ENCODE measurements around the gene IFTAP. TPM values are rescaled to one million over a fixed set of nuclear protein-coding genes. Genes with fewer than 3 reads are reported as not detected.

The IFTAP gene
- polyA plus RNA-seq, 1 of the 3 experiments (the other 2 are of a cell fraction): 21.8 TPM

DNA sequence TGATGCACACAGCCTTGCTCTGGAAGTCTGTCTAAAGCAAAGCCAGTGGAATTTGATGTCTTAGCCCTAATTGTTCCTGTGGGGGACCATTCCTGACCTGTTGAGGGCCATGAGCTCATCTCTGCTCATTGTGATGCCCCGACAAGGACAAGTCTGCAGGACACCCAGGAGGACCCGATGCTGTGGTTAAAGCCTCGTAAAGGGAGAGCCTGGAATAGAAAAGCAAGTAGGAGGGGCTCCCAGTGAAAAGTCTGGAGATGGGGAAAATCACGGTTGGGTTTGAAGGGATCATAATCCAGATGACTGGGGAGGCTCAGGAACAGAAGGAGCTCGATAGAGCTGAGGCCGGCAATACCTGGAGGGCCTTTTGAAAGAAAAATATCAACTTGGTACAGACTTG lies 102.2 kb downstream of the IFTAP start:
- H2AFZ ChIP-seq (ENCODE audit: low read depth): no peak overlapping the region
- TF ChIP-seq MEF2A (IDR thresholded peaks at IDR 0.05; ENCODE audit: borderline replicate concordance, low read depth) (no peak), EP300 (IDR thresholded peaks at IDR 0.05; ENCODE audit: borderline replicate concordance in 1 of 2, low read depth in 1 of 2, low read length in 1 of 2) (no peak), IRF3 (IDR thresholded peaks at IDR 0.05; ENCODE audit: low read depth, low read length) (no peak), FOXM1 (IDR thresholded peaks at IDR 0.05; ENCODE audit: low read depth) (no peak), POLR2AphosphoS5 (IDR thresholded peaks at IDR 0.05; ENCODE audit: low read depth, low read length) (no peak), NRF1 (IDR thresholded peaks at IDR 0.05; ENCODE audit: low read depth, low read length) (no peak), EZH2phosphoT487 (IDR thresholded peaks at IDR 0.05; ENCODE audit: borderline replicate concordance, low read depth) (no peak), NFIC (IDR thresholded peaks at IDR 0.05; ENCODE audit: borderline replicate concordance) (no peak), FOXJ3 (CRISPR knock-in tag; IDR thresholded peaks at IDR 0.05) (no peak), SMC3 (IDR thresholded peaks at IDR 0.05; ENCODE audit: low read depth, low read length) (no peak), GATA2 (CRISPR knock-in tag; IDR thresholded peaks at IDR 0.05) (no peak), SIN3A (IDR thresholded peaks at IDR 0.05; ENCODE audit: borderline replicate concordance, low read depth, low read length) (no peak), RXRA (IDR thresholded peaks at IDR 0.05; ENCODE audit: borderline replicate concordance, low read depth) (no peak)
- TF ChIP-seq, protein P1, sequence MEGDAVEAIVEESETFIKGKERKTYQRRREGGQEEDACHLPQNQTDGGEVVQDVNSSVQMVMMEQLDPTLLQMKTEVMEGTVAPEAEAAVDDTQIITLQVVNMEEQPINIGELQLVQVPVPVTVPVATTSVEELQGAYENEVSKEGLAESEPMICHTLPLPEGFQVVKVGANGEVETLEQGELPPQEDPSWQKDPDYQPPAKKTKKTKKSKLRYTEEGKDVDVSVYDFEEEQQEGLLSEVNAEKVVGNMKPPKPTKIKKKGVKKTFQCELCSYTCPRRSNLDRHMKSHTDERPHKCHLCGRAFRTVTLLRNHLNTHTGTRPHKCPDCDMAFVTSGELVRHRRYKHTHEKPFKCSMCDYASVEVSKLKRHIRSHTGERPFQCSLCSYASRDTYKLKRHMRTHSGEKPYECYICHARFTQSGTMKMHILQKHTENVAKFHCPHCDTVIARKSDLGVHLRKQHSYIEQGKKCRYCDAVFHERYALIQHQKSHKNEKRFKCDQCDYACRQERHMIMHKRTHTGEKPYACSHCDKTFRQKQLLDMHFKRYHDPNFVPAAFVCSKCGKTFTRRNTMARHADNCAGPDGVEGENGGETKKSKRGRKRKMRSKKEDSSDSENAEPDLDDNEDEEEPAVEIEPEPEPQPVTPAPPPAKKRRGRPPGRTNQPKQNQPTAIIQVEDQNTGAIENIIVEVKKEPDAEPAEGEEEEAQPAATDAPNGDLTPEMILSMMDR (IDR thresholded peaks at IDR 0.05): no peak
- H3K27ac ChIP-seq (ENCODE audit: low read depth in 2 of 2, low read length in 1 of 2): no peak overlapping the region
- no peaks in the 10 kb centered on the region for H3K36me3 ChIP-seq (replicated peaks in 1 of 2; ENCODE audit: control insufficient read depth in 1 of 2, insufficient read depth in 2 of 2, low read length in 1 of 2)
- POLR2A ChIA-PET: no interaction called here
- H3K27me3 ChIP-seq (ENCODE audit: insufficient read depth): peaks cover 5% of the 10 kb centered on the region; the same call in 1 of the 2 replicates
- no peak overlapping the region for H3K4me2 ChIP-seq
- H3F3A ChIP-seq (replicated peaks; ENCODE audit: insufficient read depth): no peaks in the 10 kb centered on the region
- WGBS (ENCODE audit: low lambda C conversion rate): 67% methylated on average over 6 of the region's 6 CpGs
- no peaks in the 10 kb centered on the region for H3K9me2 ChIP-seq
- H4K20me1 ChIP-seq (ENCODE audit: insufficient read depth): no peaks in the 10 kb centered on the region
- H3K79me2 ChIP-seq (ENCODE audit: insufficient read depth): no peaks in the 10 kb centered on the region
- H3K4me3 ChIP-seq (ENCODE audit: low read depth in 2 of 2, low read length in 1 of 2): no peak overlapping the region
- H3K9ac ChIP-seq: no peak overlapping the region
- no peak for DNase-seq
- CTCF ChIA-PET: interaction anchor here (1.3 to 2.1 kb wide), 3 partner anchors 11 to 51 kb away, joined by 3 to 22 read pairs (median 4); no protein-coding TSS in a partner anchor
- H3K4me1 ChIP-seq (ENCODE audit: control insufficient read depth in 1 of 2, insufficient read depth in 2 of 2, low read depth in 1 of 2, low read length in 1 of 2): no peaks in the 10 kb centered on the region; a peak in 2 of 4 replicates
- no peaks in the 10 kb centered on the region for H3K9me3 ChIP-seq

GRCh38 chr11:36699271-36699670 lies 105.0 kb downstream of the IFTAP start:
- Histone ChIP-seq H3K9ac (no peak overlapping the region), H3K4me1 (ENCODE audit: control insufficient read depth in 1 of 2, insufficient read depth in 2 of 2, low read depth in 1 of 2, low read length in 1 of 2) (peaks cover 0 to 3% of the 10 kb centered on the region in 2 experiments; a peak in 2 of 4 replicates), H3K9me3 (no peaks in the 10 kb centered on the region), H2AFZ (ENCODE audit: low read depth) (no peak overlapping the region), H3K79me2 (ENCODE audit: insufficient read depth) (no peaks in the 10 kb centered on the region), H4K20me1 (ENCODE audit: insufficient read depth) (no peaks in the 10 kb centered on the region), H3K36me3 (replicated peaks in 1 of 2; ENCODE audit: control insufficient read depth in 1 of 2, insufficient read depth in 2 of 2, low read length in 1 of 2) (no peaks in the 10 kb centered on the region), H3K4me3 (ENCODE audit: low read depth in 2 of 2, low read length in 1 of 2) (no peak overlapping the region), H3F3A (replicated peaks; ENCODE audit: insufficient read depth) (no peaks in the 10 kb centered on the region), H3K27me3 (ENCODE audit: insufficient read depth) (peaks cover 5% of the 10 kb centered on the region; the same call in 1 of the 2 replicates), H3K27ac (ENCODE audit: low read depth in 2 of 2, low read length in 1 of 2) (no peak overlapping the region), H3K4me2 (no peak overlapping the region), H3K9me2 (no peaks in the 10 kb centered on the region)
- 70% methylated on average over 6 of the region's 6 CpGs for WGBS (ENCODE audit: low lambda C conversion rate)
- no peak for DNase-seq
- ChIA-PET POLR2A (no interaction called here), CTCF (interaction anchor here (8.0 kb wide), 1 partner anchor 51 kb away, joined by 290 read pairs; no protein-coding TSS in a partner anchor)
- TF ChIP-seq ELF1 (IDR thresholded peaks at IDR 0.05): no peak
- TF ChIP-seq RAD21 (IDR thresholded peaks at IDR 0.05; ENCODE audit: low read length): no peak
- TF ChIP-seq, protein P2, sequence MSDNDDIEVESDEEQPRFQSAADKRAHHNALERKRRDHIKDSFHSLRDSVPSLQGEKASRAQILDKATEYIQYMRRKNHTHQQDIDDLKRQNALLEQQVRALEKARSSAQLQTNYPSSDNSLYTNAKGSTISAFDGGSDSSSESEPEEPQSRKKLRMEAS (IDR thresholded peaks at IDR 0.05; ENCODE audit: low read depth): no peak
- no peak for TF ChIP-seq SMC3 (IDR thresholded peaks at IDR 0.05; ENCODE audit: low read depth, low read length)
- no peak for TF ChIP-seq CHD2 (IDR thresholded peaks at IDR 0.05; ENCODE audit: low read length, partially characterized antibody)
- TF ChIP-seq SIN3A (IDR thresholded peaks at IDR 0.05; ENCODE audit: borderline replicate concordance, low read depth, low read length): no peak
- TF ChIP-seq RXRA (IDR thresholded peaks at IDR 0.05; ENCODE audit: borderline replicate concordance, low read depth): no peak

All from SK-N-SH (cell line).